GM12873 (cell line): ENCODE data around the gene LARP1.
A peak's percentile ranks its signal among the peaks of the same experiment; 100 is the strongest.

Source experiments
- TF ChIP-seq, protein P1 (sequence below): IDR thresholded peaks from 2 replicates; pipeline ENCODE4 v1.5.1; 2012; ENCODE audit warnings: low read depth, mild to moderate bottlenecking, moderate library complexity, low read length, control low read depth; ENCODE audit not compliant: insufficient read depth; ENCODE audit errors: missing control alignments

LARP1 gene

DNA sequence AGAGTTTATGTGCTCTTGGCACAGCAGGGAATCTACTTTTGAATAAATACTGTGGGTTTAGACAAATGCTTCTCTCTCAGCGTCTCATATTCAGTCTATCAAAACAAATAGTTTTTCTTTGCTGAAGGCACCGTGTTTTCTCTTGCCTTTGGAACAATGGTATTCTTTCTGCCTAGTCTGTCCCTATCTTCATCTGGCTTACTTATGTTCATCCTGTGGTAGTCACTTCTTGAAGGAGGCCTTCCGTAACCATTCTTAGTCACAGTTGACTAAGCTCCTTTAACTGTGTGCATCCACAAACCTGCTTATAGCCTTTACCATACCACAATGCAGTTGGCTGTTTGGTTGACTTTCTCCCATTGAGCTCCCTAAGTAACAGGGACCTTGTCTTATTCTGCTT lies 45.9 kb downstream of the LARP1 start:
- TF ChIP-seq, protein P1, sequence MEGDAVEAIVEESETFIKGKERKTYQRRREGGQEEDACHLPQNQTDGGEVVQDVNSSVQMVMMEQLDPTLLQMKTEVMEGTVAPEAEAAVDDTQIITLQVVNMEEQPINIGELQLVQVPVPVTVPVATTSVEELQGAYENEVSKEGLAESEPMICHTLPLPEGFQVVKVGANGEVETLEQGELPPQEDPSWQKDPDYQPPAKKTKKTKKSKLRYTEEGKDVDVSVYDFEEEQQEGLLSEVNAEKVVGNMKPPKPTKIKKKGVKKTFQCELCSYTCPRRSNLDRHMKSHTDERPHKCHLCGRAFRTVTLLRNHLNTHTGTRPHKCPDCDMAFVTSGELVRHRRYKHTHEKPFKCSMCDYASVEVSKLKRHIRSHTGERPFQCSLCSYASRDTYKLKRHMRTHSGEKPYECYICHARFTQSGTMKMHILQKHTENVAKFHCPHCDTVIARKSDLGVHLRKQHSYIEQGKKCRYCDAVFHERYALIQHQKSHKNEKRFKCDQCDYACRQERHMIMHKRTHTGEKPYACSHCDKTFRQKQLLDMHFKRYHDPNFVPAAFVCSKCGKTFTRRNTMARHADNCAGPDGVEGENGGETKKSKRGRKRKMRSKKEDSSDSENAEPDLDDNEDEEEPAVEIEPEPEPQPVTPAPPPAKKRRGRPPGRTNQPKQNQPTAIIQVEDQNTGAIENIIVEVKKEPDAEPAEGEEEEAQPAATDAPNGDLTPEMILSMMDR, result no peak

DNA sequence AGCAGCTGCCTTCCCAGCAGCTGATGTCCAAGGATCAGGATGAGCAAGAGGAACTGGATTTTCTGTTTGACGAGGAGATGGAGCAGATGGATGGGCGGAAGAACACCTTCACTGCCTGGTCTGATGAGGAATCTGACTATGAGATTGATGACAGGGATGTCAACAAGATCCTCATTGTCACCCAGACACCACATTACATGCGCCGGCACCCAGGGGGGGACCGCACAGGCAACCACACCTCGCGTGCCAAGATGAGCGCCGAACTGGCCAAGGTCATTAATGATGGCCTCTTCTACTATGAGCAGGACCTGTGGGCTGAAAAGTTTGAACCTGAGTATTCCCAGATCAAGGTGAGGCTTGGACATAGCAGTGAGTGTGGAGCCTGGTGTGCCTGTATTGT lies 46.9 kb downstream of the LARP1 start:
- TF ChIP-seq, protein P1, result no peak

DNA sequence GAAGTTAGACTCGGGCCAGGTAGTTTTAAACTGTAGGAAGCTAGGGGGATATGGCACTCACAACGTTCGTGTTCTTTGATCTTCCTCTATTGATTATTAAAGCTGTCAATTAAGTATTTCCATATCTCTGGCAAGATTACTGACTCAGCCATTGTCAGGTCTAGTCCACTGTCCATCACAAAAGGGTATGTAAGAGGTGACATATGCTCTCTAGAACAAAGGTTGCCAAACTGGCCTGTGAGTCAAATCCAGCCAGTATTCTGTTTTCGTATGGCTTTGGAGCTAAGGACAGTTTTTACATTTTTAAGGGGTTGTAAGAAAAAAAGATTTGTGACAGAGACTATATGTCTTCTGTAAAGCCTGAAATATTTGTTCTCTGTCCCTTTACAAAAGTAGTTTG lies 51.0 kb downstream of the LARP1 start:
- TF ChIP-seq, protein P1, result no peak

DNA sequence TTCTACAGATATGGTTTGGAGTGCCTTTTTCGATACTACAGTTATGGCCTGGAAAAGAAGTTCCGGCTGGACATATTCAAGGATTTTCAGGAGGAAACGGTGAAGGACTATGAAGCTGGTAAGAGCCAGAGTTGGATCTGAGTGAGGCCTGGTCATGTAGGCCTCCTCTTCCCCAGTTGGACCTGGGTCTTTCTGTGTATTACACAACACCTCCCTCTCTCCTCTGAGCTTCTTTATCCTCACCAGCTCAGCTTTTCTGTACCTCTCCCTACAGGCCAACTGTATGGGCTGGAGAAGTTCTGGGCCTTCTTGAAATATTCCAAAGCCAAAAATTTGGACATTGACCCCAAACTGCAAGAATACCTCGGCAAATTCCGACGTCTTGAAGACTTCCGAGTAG lies 56.1 kb downstream of the LARP1 start:
- TF ChIP-seq, protein P1, result no peak

DNA sequence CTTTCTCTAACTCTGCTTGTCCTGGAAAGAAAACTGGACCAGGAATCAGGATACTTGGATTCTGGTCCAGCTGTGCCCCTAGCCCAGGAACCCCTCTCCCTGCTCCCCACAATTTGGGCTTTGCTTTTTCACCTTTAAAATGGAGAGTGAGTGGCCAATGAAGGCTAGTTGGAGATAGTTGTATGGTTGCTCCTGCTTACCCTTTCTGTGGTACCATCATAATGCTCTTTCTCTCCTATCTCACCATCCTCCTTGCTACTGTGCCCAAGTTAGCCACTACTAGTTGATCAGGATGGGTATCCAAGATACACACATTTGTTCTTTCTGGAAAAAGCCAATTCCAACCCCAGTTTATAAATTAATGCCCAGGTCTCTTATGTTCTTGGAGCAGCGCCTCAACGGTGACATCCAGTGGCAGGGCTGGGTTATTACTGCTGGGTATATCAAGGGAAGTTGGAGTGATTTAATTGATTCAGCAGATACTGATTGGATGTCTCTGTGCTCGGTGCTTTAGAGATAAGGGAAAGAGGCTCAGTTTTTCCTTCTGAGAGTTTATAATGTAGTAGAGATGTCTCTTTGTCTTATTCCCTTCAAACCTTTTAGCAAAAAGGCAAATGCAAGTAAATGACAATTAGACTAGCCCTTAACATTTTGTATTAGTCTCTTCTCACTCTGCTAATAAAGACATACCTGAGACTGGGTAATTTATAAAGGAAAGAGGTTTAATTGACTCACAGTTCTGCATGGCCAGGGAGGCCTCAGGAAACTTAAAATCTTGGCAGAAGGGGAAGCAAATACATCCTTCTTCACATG lies 56.7 kb downstream of the LARP1 start:
- TF ChIP-seq, protein P1, result peak; percentile 78

DNA sequence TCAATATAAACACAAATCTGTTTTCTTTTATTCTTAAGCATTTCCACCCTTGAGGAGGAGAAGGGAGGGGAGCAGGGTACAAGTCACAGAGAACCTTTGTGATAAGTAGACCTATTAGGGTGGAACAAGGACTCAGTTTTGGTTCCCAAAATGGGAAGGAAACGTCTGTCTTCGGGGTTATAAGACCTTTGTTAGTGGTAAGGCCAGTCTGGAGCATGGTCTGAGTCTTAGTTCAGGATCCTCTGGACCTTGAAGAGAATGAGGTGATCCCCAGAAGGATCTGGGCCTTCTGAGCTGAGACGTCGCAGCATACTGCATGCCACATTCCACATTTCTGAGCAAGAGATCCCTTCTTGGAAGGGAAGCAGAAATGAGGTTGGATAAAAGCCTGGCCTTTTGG lies 58.0 kb downstream of the LARP1 start:
- TF ChIP-seq, protein P1, result no peak

DNA sequence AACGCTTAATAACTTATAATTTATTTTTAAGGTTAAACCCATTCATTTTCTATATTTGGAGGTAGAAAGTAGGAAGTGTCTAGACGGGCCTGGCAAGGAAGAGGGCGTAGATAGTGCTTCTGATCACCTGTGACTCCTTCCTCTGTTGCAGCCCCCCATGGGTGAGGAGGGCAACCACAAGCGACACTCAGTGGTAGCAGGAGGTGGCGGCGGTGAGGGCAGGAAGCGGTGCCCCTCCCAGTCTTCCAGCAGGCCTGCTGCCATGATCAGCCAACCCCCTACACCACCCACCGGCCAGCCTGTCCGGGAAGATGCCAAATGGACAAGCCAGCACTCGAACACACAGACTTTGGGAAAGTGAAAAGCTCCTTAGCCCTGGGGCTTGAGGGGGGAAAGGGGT lies 58.6 kb downstream of the LARP1 start:
- TF ChIP-seq, protein P1, result no peak
